HepG2 (cell line): ENCODE results near the gene GNAS. TPM values are rescaled to one million over a fixed set of nuclear protein-coding genes. Genes with fewer than 3 reads are reported as not detected.

Experiments used
- ARNT2 ChIP-seq: sonication (generic); formaldehyde crosslinking; IDR thresholded peaks from 2 replicates; pipeline ENCODE4 v1.8.0; 2022; ENCODE audit warnings: mild to moderate bottlenecking, low read depth, missing genetic modification reagents, moderate library complexity
- CTCF ChIP-seq: sonication (generic); formaldehyde crosslinking; IDR thresholded peaks from 2 replicates; pipeline ENCODE4 v1.5.0; 2020; ENCODE audit warnings: mild to moderate bottlenecking, missing genetic modification reagents, moderate library complexity
- HNRNPL ChIP-seq: fragments of 200-400 bp; formaldehyde crosslinking; IDR thresholded peaks from 2 replicates; pipeline ENCODE4 v1.6.1; 2017; ENCODE audit warnings: mild to moderate bottlenecking, low read depth, low read length
- HOXA3 ChIP-seq: sonication (generic); formaldehyde crosslinking; IDR thresholded peaks from 2 replicates; pipeline ENCODE4 v1.5.0; 2020; ENCODE audit warnings: missing genetic modification reagents
- KLF16 ChIP-seq, 2 experiments: sonication (generic) in 1 of 2; formaldehyde crosslinking in 1 of 2; IDR thresholded peaks; 2 replicates each; pipeline versions ENCODE4 v1.6.1 to v1.8.0; 2016 to 2023; ENCODE audit warnings: missing genetic modification reagents in 2 of 2, missing compliant biosample characterization in 1 of 2
- NR2C2 ChIP-seq: sonication (generic); formaldehyde crosslinking; IDR thresholded peaks from 2 replicates; pipeline ENCODE4 v1.4.0; 2020; ENCODE audit warnings: missing genetic modification reagents, mild to moderate bottlenecking, moderate library complexity, borderline replicate concordance
- RFX3 ChIP-seq: IDR thresholded peaks from 2 replicates; pipeline ENCODE4 v1.6.1; 2016; ENCODE audit warnings: missing biosample characterization, missing genetic modification reagents
- SNAPC5 ChIP-seq: sonication (generic); formaldehyde crosslinking; IDR thresholded peaks from 2 replicates; pipeline ENCODE4 v1.8.1; 2023; ENCODE audit warnings: mild to moderate bottlenecking, missing genetic modification reagents, borderline replicate concordance
- SRF ChIP-seq: IDR thresholded peaks from 2 replicates; pipeline ENCODE4 v1.6.1; 2011; ENCODE audit warnings: mild to moderate bottlenecking, low read depth, low read length, moderate library complexity
- TARDBP ChIP-seq: sonication (generic); formaldehyde crosslinking; IDR thresholded peaks from 2 replicates; pipeline ENCODE4 v1.8.0; 2022; ENCODE audit warnings: mild to moderate bottlenecking, missing genetic modification reagents
- TBX2 ChIP-seq: sonication (generic); formaldehyde crosslinking; IDR thresholded peaks from 2 replicates; pipeline ENCODE4 v1.5.0; 2020; ENCODE audit warnings: missing genetic modification reagents, mild to moderate bottlenecking, borderline replicate concordance
- ZFX ChIP-seq: sonication (generic); formaldehyde crosslinking; IDR thresholded peaks from 2 replicates; pipeline ENCODE4 v1.4.0; 2020; ENCODE audit warnings: mild to moderate bottlenecking, low read depth, missing genetic modification reagents, moderate library complexity
- ZNF709 ChIP-seq: sonication (generic); formaldehyde crosslinking; IDR thresholded peaks from 2 replicates; pipeline ENCODE4 v1.5.0; 2020; ENCODE audit warnings: mild to moderate bottlenecking, missing genetic modification reagents
- ZNF883 ChIP-seq: sonication (generic); formaldehyde crosslinking; IDR thresholded peaks from 2 replicates; pipeline ENCODE4 v1.5.1; 2020; ENCODE audit warnings: mild to moderate bottlenecking, missing genetic modification reagents; ENCODE audit errors: not compliant biosample characterization
- polyA plus RNA-seq, 8 experiments: library from polyadenylated mRNA; depleted of rRNA in 3 of 8; stranded (reverse) in 7 of 8; unstranded in 1 of 8; fragments of >200 nt; fragmentation: Illumina TruSeq in 4 of 8; extraction: Trizol in 4 of 8; gene quantifications; 2 replicates each; pipeline versions ENCODE4 v1.2.1 to v1.2.3, GENCODE V29; 2011 to 2016; ENCODE audit warnings: low read depth in 4 of 8, missing spikeins in 1 of 8, mixed read lengths in 1 of 8; ENCODE audit not compliant: insufficient read depth in 1 of 8
- total RNA-seq, 5 experiments: library from RNA; depleted of rRNA; stranded (reverse); fragments of >200 nt; fragmentation: Illumina TruSeq; extraction: Trizol; gene quantifications; 2 replicates each; pipeline ENCODE4 v1.2.3, GENCODE V29; 2016; ENCODE audit warnings: low read depth in 1 of 5
- TF ChIP-seq, protein P1 (sequence below): sonication (generic); formaldehyde crosslinking; IDR thresholded peaks from 2 replicates; pipeline ENCODE4 v1.8.1; 2023; ENCODE audit warnings: mild to moderate bottlenecking, missing genetic modification reagents
- TF ChIP-seq, protein P2 (sequence below): sonication (generic); formaldehyde crosslinking; IDR thresholded peaks from 2 replicates; pipeline ENCODE4 v1.4.0; 2020; ENCODE audit warnings: missing genetic modification reagents, borderline replicate concordance
- TF ChIP-seq, protein P3 (sequence below): sonication (generic); formaldehyde crosslinking; IDR thresholded peaks from 2 replicates; pipeline ENCODE4 v1.4.0; 2020; ENCODE audit warnings: missing genetic modification reagents
- TF ChIP-seq, protein P4 (sequence below): sonication (generic); formaldehyde crosslinking; IDR thresholded peaks from 2 replicates; pipeline ENCODE4 v1.5.0; 2020; ENCODE audit warnings: missing genetic modification reagents

The GNAS gene
- total and polyA plus RNA-seq, 2 of the 13 experiments (the other 11 are each of a cell fraction or from before 2014, with no cell fraction given): 407 to 1,008 TPM

DNA sequence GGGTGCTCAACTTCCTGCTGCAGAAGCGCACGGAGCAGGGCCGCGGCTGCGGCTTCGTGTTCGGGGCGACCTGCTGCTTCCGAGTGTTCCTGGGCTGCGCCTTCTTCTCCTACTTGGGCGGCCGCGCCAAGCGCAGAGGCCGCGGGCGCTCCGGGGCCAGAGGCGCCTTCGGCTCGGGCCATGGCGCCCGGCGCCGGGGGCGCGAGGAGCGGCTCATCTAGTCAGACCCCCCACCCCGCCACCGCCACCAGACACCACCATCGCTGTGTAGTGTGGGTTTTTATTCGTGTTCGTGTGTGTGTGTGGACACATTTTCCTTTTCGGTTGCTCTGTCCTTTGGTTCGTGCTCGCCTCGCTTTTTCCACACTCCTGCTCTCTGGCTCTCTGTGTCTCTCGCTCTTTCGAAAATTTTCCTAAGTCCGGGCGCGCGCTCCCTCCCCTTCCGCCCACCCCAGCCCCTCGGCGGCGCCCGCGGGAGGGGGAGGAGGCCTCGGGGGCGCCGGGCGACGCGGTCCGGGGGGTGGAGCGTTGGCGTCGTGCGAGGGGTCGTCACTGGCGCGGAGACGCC, 38.1 kb downstream of the GNAS start (continued):
- 0 out of 2 replicates have a peak, but pooled peaks have one; percentile 6 for TF ChIP-seq CTCF
- TF ChIP-seq HNRNPL: 0 out of 2 replicates have a peak, but pooled peaks have one; percentile 5
- TF ChIP-seq TARDBP (CRISPR knock-in tag): 0 out of 2 replicates have a peak, but pooled peaks have one; percentile 16
- TF ChIP-seq TBX2 (CRISPR knock-in tag): peak; percentile 65
- TF ChIP-seq, protein P1, sequence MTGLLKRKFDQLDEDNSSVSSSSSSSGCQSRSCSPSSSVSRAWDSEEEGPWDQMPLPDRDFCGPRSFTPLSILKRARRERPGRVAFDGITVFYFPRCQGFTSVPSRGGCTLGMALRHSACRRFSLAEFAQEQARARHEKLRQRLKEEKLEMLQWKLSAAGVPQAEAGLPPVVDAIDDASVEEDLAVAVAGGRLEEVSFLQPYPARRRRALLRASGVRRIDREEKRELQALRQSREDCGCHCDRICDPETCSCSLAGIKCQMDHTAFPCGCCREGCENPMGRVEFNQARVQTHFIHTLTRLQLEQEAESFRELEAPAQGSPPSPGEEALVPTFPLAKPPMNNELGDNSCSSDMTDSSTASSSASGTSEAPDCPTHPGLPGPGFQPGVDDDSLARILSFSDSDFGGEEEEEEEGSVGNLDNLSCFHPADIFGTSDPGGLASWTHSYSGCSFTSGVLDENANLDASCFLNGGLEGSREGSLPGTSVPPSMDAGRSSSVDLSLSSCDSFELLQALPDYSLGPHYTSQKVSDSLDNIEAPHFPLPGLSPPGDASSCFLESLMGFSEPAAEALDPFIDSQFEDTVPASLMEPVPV (CRISPR knock-in tag): peak; percentile 60; the same call in 1 of the 2 replicates
- no peak for TF ChIP-seq RFX3 (CRISPR knock-in tag)
- TF ChIP-seq, protein P2, sequence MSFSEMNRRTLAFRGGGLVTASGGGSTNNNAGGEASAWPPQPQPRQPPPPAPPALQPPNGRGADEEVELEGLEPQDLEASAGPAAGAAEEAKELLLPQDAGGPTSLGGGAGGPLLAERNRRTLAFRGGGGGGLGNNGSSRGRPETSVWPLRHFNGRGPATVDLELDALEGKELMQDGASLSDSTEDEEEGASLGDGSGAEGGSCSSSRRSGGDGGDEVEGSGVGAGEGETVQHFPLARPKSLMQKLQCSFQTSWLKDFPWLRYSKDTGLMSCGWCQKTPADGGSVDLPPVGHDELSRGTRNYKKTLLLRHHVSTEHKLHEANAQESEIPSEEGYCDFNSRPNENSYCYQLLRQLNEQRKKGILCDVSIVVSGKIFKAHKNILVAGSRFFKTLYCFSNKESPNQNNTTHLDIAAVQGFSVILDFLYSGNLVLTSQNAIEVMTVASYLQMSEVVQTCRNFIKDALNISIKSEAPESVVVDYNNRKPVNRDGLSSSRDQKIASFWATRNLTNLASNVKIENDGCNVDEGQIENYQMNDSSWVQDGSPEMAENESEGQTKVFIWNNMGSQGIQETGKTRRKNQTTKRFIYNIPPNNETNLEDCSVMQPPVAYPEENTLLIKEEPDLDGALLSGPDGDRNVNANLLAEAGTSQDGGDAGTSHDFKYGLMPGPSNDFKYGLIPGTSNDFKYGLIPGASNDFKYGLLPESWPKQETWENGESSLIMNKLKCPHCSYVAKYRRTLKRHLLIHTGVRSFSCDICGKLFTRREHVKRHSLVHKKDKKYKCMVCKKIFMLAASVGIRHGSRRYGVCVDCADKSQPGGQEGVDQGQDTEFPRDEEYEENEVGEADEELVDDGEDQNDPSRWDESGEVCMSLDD (CRISPR knock-in tag): peak; percentile 77
- peak in 1 of 2 experiments; percentile 80; a peak in 2 of 4 replicates for TF ChIP-seq KLF16 (CRISPR knock-in tag; IDR thresholded peaks at IDR 0.05)
- peak; percentile 92; the same call in 1 of the 2 replicates for TF ChIP-seq ZNF709
- TF ChIP-seq SNAPC5 (CRISPR knock-in tag): 0 out of 2 replicates have a peak, but pooled peaks have one; percentile 58
- TF ChIP-seq, protein P3, sequence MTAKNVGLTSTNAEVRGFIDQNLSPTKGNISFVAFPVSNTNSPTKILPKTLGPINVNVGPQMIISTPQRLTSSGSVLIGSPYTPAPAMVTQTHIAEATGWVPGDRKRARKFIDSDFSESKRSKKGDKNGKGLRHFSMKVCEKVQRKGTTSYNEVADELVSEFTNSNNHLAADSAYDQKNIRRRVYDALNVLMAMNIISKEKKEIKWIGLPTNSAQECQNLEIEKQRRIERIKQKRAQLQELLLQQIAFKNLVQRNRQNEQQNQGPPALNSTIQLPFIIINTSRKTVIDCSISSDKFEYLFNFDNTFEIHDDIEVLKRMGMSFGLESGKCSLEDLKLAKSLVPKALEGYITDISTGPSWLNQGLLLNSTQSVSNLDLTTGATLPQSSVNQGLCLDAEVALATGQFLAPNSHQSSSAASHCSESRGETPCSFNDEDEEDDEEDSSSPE (CRISPR knock-in tag): peak; percentile 63
- TF ChIP-seq, protein P4, sequence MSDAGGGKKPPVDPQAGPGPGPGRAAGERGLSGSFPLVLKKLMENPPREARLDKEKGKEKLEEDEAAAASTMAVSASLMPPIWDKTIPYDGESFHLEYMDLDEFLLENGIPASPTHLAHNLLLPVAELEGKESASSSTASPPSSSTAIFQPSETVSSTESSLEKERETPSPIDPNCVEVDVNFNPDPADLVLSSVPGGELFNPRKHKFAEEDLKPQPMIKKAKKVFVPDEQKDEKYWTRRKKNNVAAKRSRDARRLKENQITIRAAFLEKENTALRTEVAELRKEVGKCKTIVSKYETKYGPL (CRISPR knock-in tag): no peak
- peak; percentile 60 for TF ChIP-seq ZNF883 (CRISPR knock-in tag)
- TF ChIP-seq SRF: no peak
- peak; percentile 45 for TF ChIP-seq NR2C2 (CRISPR knock-in tag)
- peak; percentile 59; the same call in 1 of the 2 replicates for TF ChIP-seq HOXA3 (CRISPR knock-in tag)
- peak; percentile 73 for TF ChIP-seq ZFX (CRISPR knock-in tag)
- 0 out of 2 replicates have a peak, but pooled peaks have one; percentile 17 for TF ChIP-seq ARNT2 (CRISPR knock-in tag)
